Keratinocyte (primary cell): ENCODE measurements around the gene ZNF148.

ENCODE experiments used
- EZH2 ChIP-seq: IDR thresholded peaks from one replicate; pipeline ENCODE4 v1.6.1; 2012; ENCODE audit warnings: inconsistent platforms, mild to moderate bottlenecking, low read length, moderate library complexity
- TF ChIP-seq, protein P1 (sequence below), 3 experiments: IDR thresholded peaks in 1 of 3; conservative IDR thresholded peaks in 1 of 3; optimal IDR thresholded peaks in 1 of 3; 2 replicates in 2 of 3; 3 replicates in 1 of 3; pipeline versions ENCODE3 to v1.5.1; 2011; ENCODE audit warnings: low read length in 3 of 3, mild to moderate bottlenecking in 3 of 3, moderate library complexity in 2 of 3, control low read depth in 1 of 3, inconsistent platforms in 1 of 3; ENCODE audit not compliant: insufficient read depth in 2 of 3; ENCODE audit errors: extremely low read depth in 1 of 3

DNA sequence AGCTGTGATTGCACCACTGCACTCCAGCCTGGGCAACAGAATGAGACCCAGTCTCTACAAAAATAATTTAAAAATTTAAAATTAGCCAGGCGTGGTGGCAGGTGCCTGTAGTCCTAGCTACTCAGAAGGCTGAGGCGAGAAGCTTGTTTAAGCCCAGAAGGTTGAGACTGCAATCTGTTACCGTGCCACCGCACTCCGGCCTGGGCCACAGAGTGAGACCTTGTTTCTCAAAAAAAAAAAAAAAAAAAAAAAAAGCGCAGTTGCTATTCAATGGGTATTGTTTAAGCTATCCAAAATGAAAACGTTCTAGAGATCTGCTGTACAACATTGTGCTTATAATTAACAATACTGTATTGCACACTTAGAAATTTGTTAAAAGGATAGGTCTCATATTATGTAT lies 24.0 kb downstream of the ZNF148 start:
- TF ChIP-seq, protein P1, sequence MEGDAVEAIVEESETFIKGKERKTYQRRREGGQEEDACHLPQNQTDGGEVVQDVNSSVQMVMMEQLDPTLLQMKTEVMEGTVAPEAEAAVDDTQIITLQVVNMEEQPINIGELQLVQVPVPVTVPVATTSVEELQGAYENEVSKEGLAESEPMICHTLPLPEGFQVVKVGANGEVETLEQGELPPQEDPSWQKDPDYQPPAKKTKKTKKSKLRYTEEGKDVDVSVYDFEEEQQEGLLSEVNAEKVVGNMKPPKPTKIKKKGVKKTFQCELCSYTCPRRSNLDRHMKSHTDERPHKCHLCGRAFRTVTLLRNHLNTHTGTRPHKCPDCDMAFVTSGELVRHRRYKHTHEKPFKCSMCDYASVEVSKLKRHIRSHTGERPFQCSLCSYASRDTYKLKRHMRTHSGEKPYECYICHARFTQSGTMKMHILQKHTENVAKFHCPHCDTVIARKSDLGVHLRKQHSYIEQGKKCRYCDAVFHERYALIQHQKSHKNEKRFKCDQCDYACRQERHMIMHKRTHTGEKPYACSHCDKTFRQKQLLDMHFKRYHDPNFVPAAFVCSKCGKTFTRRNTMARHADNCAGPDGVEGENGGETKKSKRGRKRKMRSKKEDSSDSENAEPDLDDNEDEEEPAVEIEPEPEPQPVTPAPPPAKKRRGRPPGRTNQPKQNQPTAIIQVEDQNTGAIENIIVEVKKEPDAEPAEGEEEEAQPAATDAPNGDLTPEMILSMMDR (optimal IDR thresholded peaks at IDR 0.05 in 1 of 3, IDR thresholded peaks at IDR 0.05 in 1 of 3, conservative IDR thresholded peaks at IDR 0.05 in 1 of 3; ENCODE audit: extremely low read depth in 1 of 3, insufficient read depth in 2 of 3, low read length in 3 of 3): no peak
- TF ChIP-seq EZH2: no peak
